ENCODE results near the gene WDR86. TPM values are rescaled to one million over a fixed set of nuclear protein-coding genes. Genes with fewer than 3 reads are reported as not detected.

Gene WDR86
- total RNA-seq, 1 experiment from 2014 or later: 24.4 TPM

DNA sequence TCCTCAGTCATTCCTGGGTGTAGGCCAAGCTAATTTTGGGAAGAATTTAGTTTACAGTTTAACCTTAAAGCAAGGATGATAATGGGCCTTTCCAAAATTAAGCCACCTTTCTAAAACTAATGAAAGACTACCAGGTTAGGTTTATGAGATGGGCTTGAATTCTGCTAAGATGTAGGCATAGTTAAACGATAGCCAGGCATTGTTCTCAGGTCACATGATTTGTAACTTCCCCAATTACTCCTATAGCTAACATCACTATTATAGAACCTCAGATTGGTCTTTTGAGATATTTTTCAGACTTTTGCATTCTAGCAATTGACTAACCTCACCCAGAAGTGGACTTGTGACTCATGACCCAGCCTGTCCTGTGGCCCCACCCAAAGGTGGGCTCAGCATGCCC, 75.2 kb downstream of the WDR86 start (continued):
- TF ChIP-seq, protein P1, sequence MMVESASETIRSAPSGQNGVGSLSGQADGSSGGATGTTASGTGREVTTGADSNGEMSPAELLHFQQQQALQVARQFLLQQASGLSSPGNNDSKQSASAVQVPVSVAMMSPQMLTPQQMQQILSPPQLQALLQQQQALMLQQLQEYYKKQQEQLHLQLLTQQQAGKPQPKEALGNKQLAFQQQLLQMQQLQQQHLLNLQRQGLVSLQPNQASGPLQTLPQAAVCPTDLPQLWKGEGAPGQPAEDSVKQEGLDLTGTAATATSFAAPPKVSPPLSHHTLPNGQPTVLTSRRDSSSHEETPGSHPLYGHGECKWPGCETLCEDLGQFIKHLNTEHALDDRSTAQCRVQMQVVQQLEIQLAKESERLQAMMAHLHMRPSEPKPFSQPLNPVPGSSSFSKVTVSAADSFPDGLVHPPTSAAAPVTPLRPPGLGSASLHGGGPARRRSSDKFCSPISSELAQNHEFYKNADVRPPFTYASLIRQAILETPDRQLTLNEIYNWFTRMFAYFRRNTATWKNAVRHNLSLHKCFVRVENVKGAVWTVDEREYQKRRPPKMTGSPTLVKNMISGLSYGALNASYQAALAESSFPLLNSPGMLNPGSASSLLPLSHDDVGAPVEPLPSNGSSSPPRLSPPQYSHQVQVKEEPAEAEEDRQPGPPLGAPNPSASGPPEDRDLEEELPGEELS (CRISPR knock-in tag; IDR thresholded peaks at IDR 0.05): no peak
- TF ChIP-seq, protein P2, sequence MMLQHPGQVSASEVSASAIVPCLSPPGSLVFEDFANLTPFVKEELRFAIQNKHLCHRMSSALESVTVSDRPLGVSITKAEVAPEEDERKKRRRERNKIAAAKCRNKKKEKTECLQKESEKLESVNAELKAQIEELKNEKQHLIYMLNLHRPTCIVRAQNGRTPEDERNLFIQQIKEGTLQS (CRISPR knock-in tag; conservative IDR thresholded peaks at IDR 0.05): no peak
- TF ChIP-seq JUN (CRISPR knock-in tag; IDR thresholded peaks at IDR 0.05): no peak

Small RNA genes within 50 kb of the gene (microRNA-seq; reads per million reads assigned to microRNA genes)
- gene MIR3907 (ENCODE audit: borderline number of aligned reads): not detected

Other genes with a start within 250 kb of the WDR86 start
- 0.27 to 0.55 TPM in 2 of 3 replicates, not detected in the other for gene GBX1, start 242.3 kb downstream of the WDR86 start, total RNA-seq (2021)
- not detected in 3 replicates for gene ASB10, start 222.8 kb downstream of the WDR86 start, total RNA-seq (2021)
- gene H2BK1, start 199.6 kb downstream of the WDR86 start, total RNA-seq (2021): 0.87 TPM in 1 of 3 replicates, not detected in the others
- 41.3 to 43.7 TPM (median 43.5 TPM) in 3 replicates for gene ABCF2, start 182.8 kb downstream of the WDR86 start, total RNA-seq (2021)
- 25.0 to 30.7 TPM (median 26.3 TPM) in 3 replicates for gene CHPF2, start 177.6 kb downstream of the WDR86 start, total RNA-seq (2021)
- 5.8 to 9.0 TPM (median 5.9 TPM) in 3 replicates for gene SMARCD3, start 161.3 kb downstream of the WDR86 start, total RNA-seq (2021)
- 31.2 to 38.3 TPM (median 33.5 TPM) in 3 replicates for gene NUB1, start 68.2 kb downstream of the WDR86 start, total RNA-seq (2021)
- gene CRYGN, start 30.1 kb upstream of the WDR86 start, total RNA-seq (2021): 1.0 to 1.6 TPM (median 1.5 TPM) in 3 replicates
- gene RHEB, start 109.9 kb upstream of the WDR86 start, total RNA-seq (2021): 126 to 133 TPM (median 127 TPM) in 3 replicates